CD8-positive, alpha-beta memory T cell (primary cell): ENCODE results near the gene RETREG2. TPM values are rescaled to one million over a fixed set of nuclear protein-coding genes. Genes with fewer than 3 reads are reported as not detected.

ENCODE experiments used
- CTCF ChIA-PET: fragments of 350-600 bp; sonication (Branson Sonifier 250); formaldehyde crosslinking; loops from one replicate; lab custom pipeline; 2021; ENCODE audit warnings: antibody characterized with exemption; lab: Charles Lee
- POLR2A ChIA-PET: fragments of 350-600 bp; sonication (Branson Sonifier 250); formaldehyde crosslinking; loops from one replicate; lab custom pipeline; 2021; ENCODE audit warnings: antibody characterized with exemption; lab: Charles Lee
- DNase-seq, 5 donors: peaks; one replicate each; pipeline versions ENCODE4 v3.0.0 to v3.0.0-alpha.2; 2020 to 2022; ENCODE audit warnings: mixed read lengths in 1 of 5
- H3K27ac ChIP-seq: one replicate; pipeline ENCODE4 v1.7.0; 2013; ENCODE audit warnings: low read depth, mild to moderate bottlenecking, low read length, moderate library complexity
- H3K27me3 ChIP-seq: 2 replicates; pipeline ENCODE4 v1.7.0; 2013; ENCODE audit warnings: low read length, mild to moderate bottlenecking; ENCODE audit not compliant: insufficient read depth, poor library complexity, severe bottlenecking
- H3K36me3 ChIP-seq: 2 replicates; pipeline ENCODE4 v1.7.0; 2013; ENCODE audit warnings: mild to moderate bottlenecking, low read length, moderate library complexity; ENCODE audit not compliant: insufficient read depth
- H3K4me1 ChIP-seq: 2 replicates; pipeline ENCODE4 v1.7.0; 2013; ENCODE audit warnings: mild to moderate bottlenecking, low read length, moderate library complexity; ENCODE audit not compliant: insufficient read depth
- H3K4me3 ChIP-seq: 2 replicates; pipeline ENCODE4 v1.7.0; 2013; ENCODE audit warnings: mild to moderate bottlenecking, low read length
- H3K9me3 ChIP-seq: 2 replicates; pipeline ENCODE4 v1.7.0; 2013; ENCODE audit warnings: mild to moderate bottlenecking, low read length
- H3K27ac Mint-ChIP-seq, 8 donors: one replicate each; pipeline ENCODE4 v1.8.0; 2020 to 2021; ENCODE audit warnings: mixed read lengths in 8 of 8, mild to moderate bottlenecking in 6 of 8, inconsistent platforms in 3 of 8, moderate library complexity in 3 of 8
- H3K27me3 Mint-ChIP-seq, 2 donors: one replicate each; pipeline ENCODE4 v1.8.0; 2020 to 2021; ENCODE audit warnings: mixed read lengths in 2 of 2, mild to moderate bottlenecking in 1 of 2, moderate library complexity in 1 of 2
- H3K36me3 Mint-ChIP-seq, 3 donors: one replicate each; pipeline ENCODE4 v1.8.0; 2020 to 2021; ENCODE audit warnings: mixed read lengths in 3 of 3, inconsistent platforms in 1 of 3, mild to moderate bottlenecking in 1 of 3
- H3K4me1 Mint-ChIP-seq, 3 donors: one replicate each; pipeline ENCODE4 v1.8.0; 2020 to 2021; ENCODE audit warnings: mixed read lengths in 3 of 3, inconsistent platforms in 1 of 3, mild to moderate bottlenecking in 1 of 3
- H3K4me3 Mint-ChIP-seq, 7 donors: one replicate each; pipeline ENCODE4 v1.8.0; 2020 to 2021; ENCODE audit warnings: mixed read lengths in 7 of 7, mild to moderate bottlenecking in 6 of 7, moderate library complexity in 4 of 7, inconsistent platforms in 2 of 7
- H3K9me3 Mint-ChIP-seq, 5 donors: one replicate each; pipeline ENCODE4 v1.8.0; 2020 to 2022; ENCODE audit warnings: mixed read lengths in 5 of 5, mild to moderate bottlenecking in 3 of 5, moderate library complexity in 2 of 5, inconsistent platforms in 1 of 5
- polyA plus RNA-seq: library from polyadenylated mRNA; unstranded; fragments of 300-500 nt; fragmentation: Illumina TruSeq; gene quantifications from one replicate; pipeline ENCODE4 v1.2.3, GENCODE V29; 2021
- total RNA-seq, 2 experiments: library from RNA; stranded (reverse); gene quantifications; one replicate each; pipeline ENCODE4 v1.2.3, GENCODE V29; 2021

Gene RETREG2
- total and polyA plus RNA-seq, 3 experiments from 2014 or later: 65.9 to 76.1 (median 67.6) TPM

DNA sequence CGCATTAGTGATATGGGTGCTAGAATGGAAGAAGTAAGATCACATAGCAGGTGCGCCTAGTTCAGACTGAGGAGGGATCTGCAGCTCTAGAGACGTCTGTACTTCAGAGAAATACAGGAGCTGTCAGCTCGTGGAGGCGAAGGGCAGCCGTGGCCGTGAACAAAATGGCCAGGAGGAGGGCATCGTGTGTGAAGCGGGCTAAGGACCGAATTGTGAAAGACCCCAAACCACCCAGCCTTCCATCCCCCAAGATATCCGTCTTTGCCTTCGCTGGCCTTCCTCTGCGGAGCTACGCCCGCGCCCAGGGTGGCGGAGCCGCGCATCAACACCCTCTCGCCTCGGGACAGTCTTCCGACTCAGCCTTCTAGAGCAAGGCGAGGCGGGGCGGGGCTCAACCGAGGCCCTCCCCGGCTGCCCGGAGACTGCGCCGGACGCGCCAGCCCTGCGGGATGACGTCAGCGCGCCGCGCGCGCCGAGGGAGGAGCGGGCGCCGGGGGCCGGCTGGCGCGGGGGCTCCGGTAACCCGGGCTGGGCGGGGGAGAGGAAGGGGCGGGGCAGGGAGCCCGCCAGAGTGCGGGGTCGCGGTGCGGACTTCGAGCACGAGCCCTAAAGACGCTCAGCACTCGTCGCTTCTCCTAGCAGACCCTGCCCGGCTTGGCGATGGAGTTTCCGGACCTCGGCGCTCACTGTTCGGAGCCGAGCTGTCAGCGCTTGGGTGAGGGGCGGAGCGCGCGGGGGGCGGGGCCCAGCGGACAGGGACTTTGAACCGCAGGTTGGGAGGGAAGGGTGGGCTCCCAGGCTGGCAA lies 28.5 kb downstream of the RETREG2 start, which contains the start of gene ZFAND2B:
ZFAND2B (plus strand) TSS at position 455 of the 806 bp plus-strand sequence; CDS start at position 661, 206 bp downstream.
- Mint-ChIP-seq H3K9me3 (no peaks in the 10 kb centered on the region), H3K36me3 (peaks cover 0 to 27% (median 0%) of the 10 kb centered on the region in 3 donors), H3K27me3 (no peaks in the 10 kb centered on the region), H3K27ac (peak within 1 kb of the TSS; percentile 95 to 99 (median 96)), H3K4me1 (peaks cover 32 to 53% (median 48%) of the 10 kb centered on the region in 3 donors), H3K4me3 (peak within 1 kb of the TSS; percentile 88 to 97 (median 94))
- H3K4me3 ChIP-seq: peak within 1 kb of the TSS; percentile 81
- H3K4me1 ChIP-seq: peaks cover 29% of the 10 kb centered on the region
- peak within 1 kb of the TSS; percentile 85 for H3K27ac ChIP-seq
- H3K9me3 ChIP-seq: no peaks in the 10 kb centered on the region
- ChIA-PET POLR2A (interaction anchor here (0.6 to 3.9 kb wide), 19 partner anchors 10 to 977 kb away, joined by 3 to 88 read pairs (median 5); partner anchors contain the start of genes ANKZF1, ATG9A, BCS1L and CNPPD1), CTCF (interaction anchor here (0.7 to 7.1 kb wide), 13 partner anchors 11 to 88 kb away, joined by 3 to 70 read pairs (median 5); partner anchors contain the start of genes CNPPD1, GLB1L, NHEJ1 and SLC23A3)
- H3K27me3 ChIP-seq: no peaks in the 10 kb centered on the region
- peak; percentile 95 to 98 (median 96) for DNase-seq
- H3K36me3 ChIP-seq: peaks cover 20% of the 10 kb centered on the region

DNA sequence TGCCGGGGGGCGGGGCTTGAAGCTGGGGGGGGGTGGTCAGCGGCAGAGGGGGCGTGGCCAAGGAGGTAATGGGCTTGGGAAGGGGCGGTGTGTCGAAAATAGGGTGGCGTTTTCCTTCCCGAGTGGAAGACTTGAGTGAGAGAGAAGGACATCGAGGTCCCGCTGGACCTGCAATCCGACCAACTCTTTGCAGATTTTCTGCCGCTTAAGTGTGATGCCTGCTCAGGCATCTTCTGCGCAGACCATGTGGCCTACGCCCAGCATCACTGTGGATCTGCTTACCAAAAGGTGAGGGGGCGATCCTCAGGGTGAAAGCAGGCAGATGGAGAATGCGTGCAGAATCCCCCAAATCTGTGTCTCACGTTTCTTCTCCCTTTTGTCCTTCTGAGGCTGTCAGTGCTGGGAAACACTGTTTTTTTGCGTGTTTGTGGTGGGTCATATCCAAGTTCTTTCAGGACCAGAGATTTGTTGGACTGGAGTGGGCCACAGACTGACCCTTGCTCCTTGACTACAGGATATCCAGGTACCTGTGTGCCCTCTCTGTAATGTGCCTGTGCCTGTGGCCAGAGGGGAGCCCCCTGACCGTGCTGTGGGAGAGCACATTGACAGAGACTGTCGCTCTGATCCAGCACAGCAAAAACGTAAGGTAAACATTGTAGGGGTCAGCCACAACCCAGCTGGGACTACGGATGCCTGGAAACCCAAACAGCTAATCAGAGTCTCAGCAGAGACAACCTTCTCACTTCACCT lies 29.2 kb downstream of the RETREG2 start:
- H3K4me1 Mint-ChIP-seq: peaks cover 32 to 53% (median 49%) of the 10 kb centered on the region in 3 donors
- Histone ChIP-seq H3K36me3 (peaks cover 20% of the 10 kb centered on the region), H3K9me3 (no peaks in the 10 kb centered on the region), H3K4me3 (peak overlapping the region; percentile 81), H3K4me1 (peaks cover 29% of the 10 kb centered on the region), H3K27me3 (no peaks in the 10 kb centered on the region), H3K27ac (peak overlapping the region; percentile 85)
- H3K4me3 Mint-ChIP-seq: peak overlapping the region; percentile 88 to 97 (median 94)
- H3K36me3 Mint-ChIP-seq: peaks cover 0 to 27% (median 1%) of the 10 kb centered on the region in 3 donors
- ChIA-PET CTCF (interaction anchor here (0.9 to 7.1 kb wide), 8 partner anchors 11 to 87 kb away, joined by 3 to 110 read pairs (median 9); partner anchors contain the start of genes CNPPD1, NHEJ1 and SLC23A3), POLR2A (interaction anchor here (0.8 to 3.9 kb wide), 12 partner anchors 23 to 315 kb away, joined by 3 to 88 read pairs (median 10); partner anchors contain the start of genes ANKZF1, ATG9A, CNPPD1 and DNAJB2)
- no peaks in the 10 kb centered on the region for H3K9me3 Mint-ChIP-seq
- H3K27me3 Mint-ChIP-seq: no peaks in the 10 kb centered on the region
- peak overlapping the region; percentile 74 to 97 (median 90) for H3K27ac Mint-ChIP-seq
- DNase-seq: no peak

GRCh38 chr2:219207884-219208740 lies 30.0 kb downstream of the RETREG2 start:
- Mint-ChIP-seq H3K27ac (peak overlapping the region in 7 of 8 donors; percentile 54 to 96 (median 88)), H3K36me3 (peaks cover 0 to 27% (median 1%) of the 10 kb centered on the region in 3 donors), H3K27me3 (no peaks in the 10 kb centered on the region), H3K4me1 (peaks cover 32 to 53% (median 49%) of the 10 kb centered on the region in 3 donors), H3K4me3 (peak overlapping the region; percentile 88 to 97 (median 92)), H3K9me3 (no peaks in the 10 kb centered on the region)
- POLR2A ChIA-PET: interaction anchor here (1.1 to 3.9 kb wide), 6 partner anchors 8 to 48 kb away, joined by 3 to 88 read pairs (median 7); partner anchors contain the start of genes CNPPD1, GLB1L, NHEJ1 and STK16
- no peak for DNase-seq
- H3K36me3 ChIP-seq: peaks cover 20% of the 10 kb centered on the region
- H3K27ac ChIP-seq: no peak overlapping the region
- CTCF ChIA-PET: interaction anchor here (0.7 to 7.1 kb wide), 7 partner anchors 10 to 87 kb away, joined by 3 to 110 read pairs (median 6); partner anchors contain the start of genes CNPPD1, NHEJ1 and SLC23A3
- peaks cover 29% of the 10 kb centered on the region for H3K4me1 ChIP-seq
- no peaks in the 10 kb centered on the region for H3K9me3 ChIP-seq
- no peak overlapping the region for H3K4me3 ChIP-seq
- H3K27me3 ChIP-seq: no peaks in the 10 kb centered on the region

DNA sequence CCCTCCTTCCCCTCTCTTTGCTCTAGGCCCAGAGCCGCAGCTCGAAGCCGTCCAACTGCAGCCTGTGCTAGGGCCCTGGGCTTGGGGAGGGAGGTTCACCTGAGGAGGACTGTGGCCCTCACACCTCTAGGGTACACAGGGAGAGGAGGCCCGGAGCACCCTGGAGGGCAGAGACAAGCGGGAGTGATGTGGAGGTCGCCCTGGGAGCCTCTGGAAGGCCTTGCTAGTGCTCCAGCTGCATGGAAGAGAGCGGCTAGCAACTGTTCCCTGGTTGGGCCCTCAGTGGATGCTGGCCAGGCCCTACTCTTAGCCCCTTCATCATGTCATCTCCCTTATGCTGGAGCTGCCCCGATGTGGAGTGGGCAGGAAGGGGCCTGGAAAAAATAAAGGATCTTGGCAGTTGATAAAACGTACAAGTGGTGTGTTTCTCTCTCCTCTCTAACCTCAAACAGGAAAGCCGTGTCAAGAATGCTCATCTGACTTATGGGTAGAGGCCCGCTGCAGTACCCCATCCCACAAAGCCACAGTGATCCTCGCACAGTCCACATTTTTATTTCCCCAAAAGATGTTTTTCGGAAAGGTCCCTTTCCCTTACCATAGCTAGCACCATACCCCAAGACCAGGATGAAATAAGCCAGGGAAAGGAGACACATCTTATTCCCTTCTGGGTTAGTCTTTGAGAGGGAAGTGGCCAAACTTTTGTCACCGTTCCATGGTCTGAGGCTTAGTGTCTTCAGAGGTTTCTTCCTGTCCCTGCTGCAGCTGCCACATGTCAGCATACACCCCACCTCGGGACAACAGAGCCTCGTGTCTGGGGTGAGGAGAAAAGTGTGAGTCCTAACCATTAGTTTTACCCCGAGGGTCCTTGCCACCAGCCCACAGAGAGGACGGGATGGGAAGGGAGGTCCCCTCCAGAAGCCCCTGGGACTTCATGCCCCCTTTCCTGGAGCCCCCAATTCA lies 31.4 kb downstream of the RETREG2 start:
- H3K36me3 Mint-ChIP-seq: peaks cover 0 to 31% (median 1%) of the 10 kb centered on the region in 3 donors
- H3K4me1 Mint-ChIP-seq: peaks cover 32 to 53% (median 49%) of the 10 kb centered on the region in 3 donors
- H3K4me3 Mint-ChIP-seq: peak overlapping the region in 5 of 7 donors; percentile 28 to 94 (median 44)
- CTCF ChIA-PET: interaction anchor here (1.4 to 7.1 kb wide), 7 partner anchors 9 to 151 kb away, joined by 4 to 110 read pairs (median 8); partner anchors contain the start of genes CNPPD1, NHEJ1 and SLC23A3
- H3K4me3 ChIP-seq: no peak overlapping the region
- no peak for DNase-seq
- H3K27me3 ChIP-seq: no peaks in the 10 kb centered on the region
- no peak overlapping the region for H3K27ac ChIP-seq
- peaks cover 29% of the 10 kb centered on the region for H3K4me1 ChIP-seq
- no peaks in the 10 kb centered on the region for H3K9me3 Mint-ChIP-seq
- H3K27me3 Mint-ChIP-seq: no peaks in the 10 kb centered on the region
- peaks cover 20% of the 10 kb centered on the region for H3K36me3 ChIP-seq
- no peaks in the 10 kb centered on the region for H3K9me3 ChIP-seq
- POLR2A ChIA-PET: interaction anchor here (1.2 kb wide), 1 partner anchor 33 kb away, joined by 9 read pairs; the partner anchor contains the start of gene CNPPD1
- peak overlapping the region; percentile 66 to 96 (median 86) for H3K27ac Mint-ChIP-seq

- Histone ChIP-seq H3K27me3 (no peaks in the 10 kb centered on the region), H3K27ac (no peak overlapping the region), H3K4me3 (no peak overlapping the region), H3K4me1 (peaks cover 29% of the 10 kb centered on the region), H3K9me3 (no peaks in the 10 kb centered on the region), H3K36me3 (peaks cover 20% of the 10 kb centered on the region)
- H3K27ac Mint-ChIP-seq: peak overlapping the region; percentile 74 to 96 (median 92)
- POLR2A ChIA-PET: no interaction called here
- H3K9me3 Mint-ChIP-seq: no peaks in the 10 kb centered on the region
- CTCF ChIA-PET: interaction anchor here (1.4 to 9.0 kb wide), 10 partner anchors 10 to 152 kb away, joined by 4 to 110 read pairs (median 8); partner anchors contain the start of genes ANKZF1, ATG9A, CNPPD1 and DNAJB2
- no peaks in the 10 kb centered on the region for H3K27me3 Mint-ChIP-seq
- peak overlapping the region in 4 of 7 donors; percentile 12 to 85 (median 38) for H3K4me3 Mint-ChIP-seq
- H3K4me1 Mint-ChIP-seq: peaks cover 31 to 53% (median 49%) of the 10 kb centered on the region in 3 donors
- peaks cover 0 to 31% (median 5%) of the 10 kb centered on the region in 3 donors for H3K36me3 Mint-ChIP-seq
- no peak for DNase-seq
Measured at GRCh38 chr2:219210196-219210885, 32.3 kb downstream of the RETREG2 start.
